Gastrocnemius medialis (tissue), 4 donors: ENCODE data around the gene CRHR1.

ENCODE experiments used
- POLR2A ChIP-seq, 2 donors: fragments of 450-650 bp; IDR thresholded peaks; one replicate each; pipeline ENCODE4 v1.6.1; 2017; ENCODE audit warnings: antibody characterized with exemption in 2 of 2, mild to moderate bottlenecking in 2 of 2, moderate library complexity in 2 of 2
- TF ChIP-seq, protein P1 (sequence below), 5 experiments: fragments of 450-650 bp in 3 of 5; fragments of 200-600 bp in 2 of 5; sonication (generic) in 2 of 5; IDR thresholded peaks in 4 of 5; conservative IDR thresholded peaks in 1 of 5; 1 replicate in 4 of 5; 2 replicates in 1 of 5; pipeline ENCODE4 v1.5.1; 2016 to 2019; ENCODE audit warnings: antibody characterized with exemption in 5 of 5, mild to moderate bottlenecking in 3 of 5, moderate library complexity in 3 of 5

DNA sequence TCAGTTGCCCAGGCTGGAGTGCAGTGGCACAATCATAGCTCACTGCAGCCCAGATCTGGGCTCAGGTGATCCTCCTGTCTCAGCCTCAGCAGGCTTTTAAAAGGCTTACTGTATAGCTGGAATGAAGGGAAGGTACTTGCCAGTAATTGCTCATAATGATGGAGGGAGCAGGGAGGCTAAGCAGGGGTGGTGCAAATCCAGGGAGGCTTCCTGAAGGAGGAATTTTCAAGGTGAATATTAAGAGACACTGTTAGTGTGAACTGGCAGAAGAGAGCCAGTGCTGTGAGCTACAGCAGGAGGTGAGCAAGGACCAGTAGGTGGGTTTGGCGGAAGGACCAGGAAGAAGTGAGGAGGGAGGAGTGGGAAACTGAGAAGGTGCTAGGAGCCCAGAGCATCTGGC, 24.7 kb downstream of the CRHR1 start:
- TF ChIP-seq, protein P1, sequence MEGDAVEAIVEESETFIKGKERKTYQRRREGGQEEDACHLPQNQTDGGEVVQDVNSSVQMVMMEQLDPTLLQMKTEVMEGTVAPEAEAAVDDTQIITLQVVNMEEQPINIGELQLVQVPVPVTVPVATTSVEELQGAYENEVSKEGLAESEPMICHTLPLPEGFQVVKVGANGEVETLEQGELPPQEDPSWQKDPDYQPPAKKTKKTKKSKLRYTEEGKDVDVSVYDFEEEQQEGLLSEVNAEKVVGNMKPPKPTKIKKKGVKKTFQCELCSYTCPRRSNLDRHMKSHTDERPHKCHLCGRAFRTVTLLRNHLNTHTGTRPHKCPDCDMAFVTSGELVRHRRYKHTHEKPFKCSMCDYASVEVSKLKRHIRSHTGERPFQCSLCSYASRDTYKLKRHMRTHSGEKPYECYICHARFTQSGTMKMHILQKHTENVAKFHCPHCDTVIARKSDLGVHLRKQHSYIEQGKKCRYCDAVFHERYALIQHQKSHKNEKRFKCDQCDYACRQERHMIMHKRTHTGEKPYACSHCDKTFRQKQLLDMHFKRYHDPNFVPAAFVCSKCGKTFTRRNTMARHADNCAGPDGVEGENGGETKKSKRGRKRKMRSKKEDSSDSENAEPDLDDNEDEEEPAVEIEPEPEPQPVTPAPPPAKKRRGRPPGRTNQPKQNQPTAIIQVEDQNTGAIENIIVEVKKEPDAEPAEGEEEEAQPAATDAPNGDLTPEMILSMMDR (IDR thresholded peaks at IDR 0.05 in 4 of 5, conservative IDR thresholded peaks at IDR 0.05 in 1 of 5), result no peak
- no peak for TF ChIP-seq POLR2A (IDR thresholded peaks at IDR 0.05)
